ENCODE results near the gene PIAS4.

PIAS4 gene

DNA sequence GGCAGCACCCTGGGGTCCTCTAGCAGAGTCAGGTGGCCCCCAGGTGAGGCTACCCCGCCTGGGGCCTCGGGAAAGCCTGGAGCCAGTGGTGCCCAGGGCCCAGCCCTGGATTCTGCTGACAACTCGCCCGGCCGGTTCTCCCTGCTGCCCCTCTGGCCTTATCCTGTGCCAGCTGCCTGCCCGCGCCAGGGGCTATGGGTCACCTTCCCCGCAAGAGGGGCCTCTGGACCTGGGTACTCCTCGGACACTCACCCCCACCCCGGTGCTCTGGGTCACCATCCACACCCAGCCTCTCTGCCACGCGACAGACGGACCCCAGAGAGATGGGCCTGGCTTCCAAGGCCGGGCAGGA lies 35.2 kb downstream of the PIAS4 start:
- no peak for DNase-seq (ENCODE audit: low read depth)

DNA sequence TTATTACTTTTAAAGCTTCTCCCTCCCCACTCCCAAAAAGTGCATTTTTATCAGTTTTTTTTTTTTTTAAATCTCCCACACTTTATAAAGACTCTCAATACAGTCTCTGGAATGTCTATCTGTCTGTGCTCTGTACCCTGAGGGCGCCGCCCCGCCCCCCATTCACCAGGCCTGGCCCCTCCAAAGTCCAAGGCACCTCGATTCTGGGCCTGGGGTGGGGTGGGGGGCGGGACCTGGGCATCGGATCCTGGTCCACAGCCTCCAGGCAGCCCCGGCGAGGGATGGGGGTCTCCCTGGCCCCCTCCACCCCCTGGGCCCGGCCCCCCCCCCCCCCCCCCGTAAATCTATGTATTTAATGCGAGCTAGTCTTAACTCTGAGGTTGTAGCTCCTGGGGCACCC lies 35.9 kb downstream of the PIAS4 start:
- DNase-seq (ENCODE audit: low read depth), result no peak

DNA sequence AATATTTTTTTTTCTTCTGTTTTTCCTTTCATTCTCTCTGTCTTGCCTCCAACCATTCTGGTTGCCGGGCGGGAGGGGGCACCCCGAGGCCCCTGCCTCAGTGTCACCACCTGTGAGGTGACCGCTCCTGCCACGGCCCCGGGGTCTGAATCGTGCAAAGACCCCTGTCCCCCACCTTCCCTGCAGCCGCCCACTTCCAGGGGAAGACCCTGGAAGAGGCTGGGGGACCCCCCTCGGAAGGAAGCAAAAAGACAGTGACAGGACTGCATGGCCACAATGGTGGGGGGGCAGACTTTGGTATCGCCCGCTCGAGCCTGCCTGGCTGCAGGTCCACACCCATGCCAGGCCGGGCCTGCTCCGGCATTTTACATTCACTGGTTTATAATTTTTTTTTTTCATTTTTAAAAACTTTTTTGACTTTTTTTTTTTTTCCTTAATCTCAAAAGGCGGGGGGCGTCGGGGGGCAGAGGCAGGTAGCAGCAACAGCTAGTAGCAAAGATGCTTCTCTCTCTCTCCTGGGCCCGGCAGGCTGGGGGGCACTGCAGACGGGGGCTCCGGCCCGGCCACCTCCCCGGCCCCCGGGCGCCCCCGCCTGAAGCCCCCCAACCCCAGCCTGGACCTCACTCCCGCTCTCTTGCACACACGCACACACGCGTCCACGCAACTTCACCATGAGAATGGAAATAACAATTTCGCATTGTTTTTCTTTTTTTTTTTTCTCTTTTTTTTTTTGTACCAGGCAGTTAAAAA lies 36.6 kb downstream of the PIAS4 start:
- DNase-seq (ENCODE audit: low read depth), result no peak

DNA sequence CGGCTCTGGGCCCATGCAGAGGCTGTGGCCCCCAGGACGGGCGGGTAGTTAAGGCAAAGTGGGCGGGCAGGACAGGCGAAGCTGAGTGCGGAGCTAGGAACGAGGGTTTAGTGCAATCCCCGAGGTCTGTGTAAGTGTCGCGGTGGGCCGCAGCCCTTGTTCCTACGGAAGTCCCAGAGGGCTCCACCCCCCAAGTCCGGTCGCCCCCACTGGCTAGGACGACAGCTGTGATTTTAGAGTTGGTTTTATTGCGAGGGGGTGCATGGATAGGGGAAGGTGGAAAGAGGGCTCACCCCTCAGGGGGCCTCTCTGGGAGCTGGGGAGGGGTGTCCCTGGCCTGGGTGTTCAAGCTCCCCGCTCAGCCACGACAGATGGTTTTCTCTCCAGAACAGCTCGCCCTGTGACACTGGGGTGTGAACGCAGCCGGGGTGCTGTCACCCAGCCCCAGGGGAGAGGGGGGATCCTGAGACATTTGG lies 37.5 kb downstream of the PIAS4 start:
- no peak for DNase-seq (ENCODE audit: low read depth)

DNA sequence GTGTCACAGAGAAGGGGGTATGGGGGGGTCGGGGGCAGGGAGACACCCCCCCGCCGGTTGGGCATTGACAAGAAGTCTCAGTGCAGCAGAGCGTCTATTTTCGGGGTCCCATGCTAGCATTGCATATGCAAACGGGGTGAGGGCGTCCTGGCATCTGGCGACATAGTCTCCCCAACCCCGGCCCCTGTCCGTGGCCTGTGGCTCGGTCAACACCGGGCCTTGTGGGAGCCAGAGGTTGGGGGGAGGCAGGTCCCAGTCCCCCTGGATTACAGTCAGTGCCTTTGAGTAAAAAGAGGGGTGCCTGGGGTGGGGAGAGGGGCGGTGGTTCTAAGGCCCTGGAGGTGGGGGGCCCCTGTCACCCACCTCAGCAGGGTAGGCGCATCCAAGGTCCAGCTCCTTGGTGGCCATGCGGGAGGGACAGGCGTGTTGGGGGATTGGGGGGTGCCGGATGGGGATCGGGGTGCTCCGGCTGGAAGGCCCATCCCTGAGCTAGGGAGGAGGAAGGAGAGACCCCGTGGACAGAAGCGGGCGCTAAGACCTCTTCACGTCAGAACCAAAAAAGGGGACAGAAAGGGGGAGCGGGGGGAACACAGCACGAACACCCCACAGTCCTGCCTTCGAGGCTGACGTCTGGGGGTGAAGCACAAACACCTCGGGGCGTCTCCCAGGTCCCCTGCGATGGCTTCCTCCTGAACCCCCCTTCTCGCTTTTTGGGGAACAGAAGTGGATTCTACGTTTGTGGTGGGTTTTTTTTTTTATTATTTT lies 38.2 kb downstream of the PIAS4 start:
- DNase-seq (ENCODE audit: low read depth), result no peak

DNA sequence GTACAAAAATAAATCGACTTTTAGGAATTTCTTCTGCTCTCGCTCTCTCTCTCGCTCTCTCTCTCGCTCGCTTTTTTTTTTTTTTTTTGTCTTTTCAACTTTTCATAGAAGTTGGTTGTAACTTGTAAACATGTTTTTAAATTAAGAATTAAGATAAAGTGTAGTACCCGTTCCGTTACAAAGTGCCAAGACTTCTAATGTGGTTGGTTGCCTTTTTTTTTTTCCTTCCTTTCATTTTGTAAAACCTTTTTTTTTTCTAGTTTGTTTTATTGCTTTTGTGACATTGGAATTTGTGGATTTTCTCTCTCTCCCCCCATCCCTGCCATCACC lies 38.8 kb downstream of the PIAS4 start:
- no peak for DNase-seq (ENCODE audit: low read depth)

DNA sequence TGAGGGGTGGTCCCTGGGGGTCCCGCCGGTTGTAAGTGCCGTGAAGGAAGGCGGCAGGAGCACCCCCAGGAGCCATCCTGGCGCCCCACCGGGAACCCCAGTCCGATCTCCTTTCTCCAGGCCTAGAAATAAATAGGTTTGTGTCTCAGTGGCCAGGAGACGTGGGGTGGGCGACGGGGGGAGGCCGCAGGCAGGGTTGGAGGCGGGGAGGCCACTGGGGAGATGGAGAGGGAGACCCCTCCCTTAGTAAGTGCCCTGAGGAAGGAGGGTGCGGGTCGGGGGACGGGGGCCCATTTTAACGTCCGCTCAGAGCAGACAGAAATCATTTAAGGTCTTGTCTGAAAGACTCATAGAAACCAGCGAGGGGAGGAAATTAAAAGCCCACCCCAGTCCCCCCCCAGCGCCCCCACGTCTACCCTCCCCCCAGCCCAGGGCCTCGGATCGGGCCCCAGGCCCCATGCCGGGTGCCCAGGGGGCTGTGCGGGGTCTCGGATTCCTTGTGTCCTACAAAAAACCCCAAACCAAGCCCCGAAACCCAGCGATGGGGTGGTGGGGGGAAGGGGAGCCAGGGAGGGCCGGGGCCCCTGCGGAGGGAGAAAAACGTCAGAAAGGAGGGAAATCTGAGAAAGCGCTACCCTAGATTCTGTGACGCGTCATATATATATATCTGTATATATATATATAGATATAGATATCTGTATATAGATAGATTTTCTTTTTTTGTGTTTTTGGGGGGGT lies 39.6 kb downstream of the PIAS4 start:
- no peak for DNase-seq (ENCODE audit: low read depth)

DNA sequence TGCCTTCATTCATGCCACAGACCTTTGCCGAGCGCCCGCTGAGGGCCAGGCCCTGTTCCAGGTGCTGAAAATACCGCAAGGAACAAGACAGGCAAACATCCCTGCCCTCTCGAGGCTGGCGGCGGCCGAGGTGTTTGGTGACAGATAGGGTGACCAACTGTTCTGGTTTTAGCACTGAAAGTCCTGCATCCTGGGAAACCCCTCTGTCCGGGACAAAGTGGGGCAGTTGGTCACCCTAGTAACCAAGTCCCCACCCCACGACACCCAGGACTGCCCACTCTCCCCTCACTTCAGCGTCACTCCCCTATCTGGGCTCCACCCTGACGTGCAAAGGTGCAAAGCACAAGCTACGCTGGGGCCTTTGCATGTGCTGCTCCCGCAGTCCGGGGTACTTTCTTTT lies 41.9 kb downstream of the PIAS4 start:
- DNase-seq (ENCODE audit: low read depth), result no peak

DNA sequence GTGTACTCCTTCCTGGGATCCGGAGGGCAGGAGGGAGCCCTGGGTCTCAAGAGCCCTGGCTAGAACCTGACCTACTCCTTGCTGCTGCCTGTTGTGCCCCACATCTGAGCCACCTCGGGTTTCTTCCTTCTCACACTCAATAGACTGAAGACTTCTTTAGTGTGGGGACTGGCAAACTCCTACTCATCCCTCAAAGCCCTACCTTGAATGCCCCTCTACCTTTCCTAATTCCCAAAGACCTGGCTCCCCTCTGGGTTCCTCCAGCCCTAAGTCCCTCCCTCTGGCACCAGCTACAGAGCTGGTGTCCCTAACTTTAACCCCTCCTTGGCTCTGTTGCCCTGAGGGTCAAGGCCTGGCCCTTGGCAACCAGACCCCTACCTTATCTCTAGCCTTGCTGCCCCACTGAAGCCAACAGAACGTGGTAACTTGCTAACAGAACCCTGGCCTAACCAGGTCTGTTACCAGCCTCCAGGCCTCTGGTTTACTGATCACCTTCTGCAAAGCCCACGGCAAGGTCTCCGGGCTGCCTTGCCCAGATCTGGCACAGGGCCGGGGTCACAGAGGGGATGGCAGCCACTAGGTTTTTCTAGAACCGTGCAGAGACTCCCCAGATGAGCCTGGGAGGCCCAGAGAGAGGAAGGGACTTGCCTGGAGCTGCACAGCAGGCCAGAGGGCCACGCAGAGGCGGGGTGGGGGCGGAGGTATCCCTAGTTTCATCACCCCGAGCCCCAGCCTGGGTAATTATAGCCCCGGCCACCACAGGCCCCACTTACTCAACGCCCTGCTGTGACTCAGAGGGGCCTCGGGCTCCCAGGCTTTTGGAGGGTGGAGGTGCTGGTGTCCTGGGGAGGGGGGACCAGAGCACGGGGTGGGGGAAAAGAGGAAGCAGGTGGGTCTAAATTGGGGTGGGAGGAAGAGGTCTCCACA lies 43.9 kb downstream of the PIAS4 start:
- peak; percentile 76 for DNase-seq (ENCODE audit: low read depth)

DNA sequence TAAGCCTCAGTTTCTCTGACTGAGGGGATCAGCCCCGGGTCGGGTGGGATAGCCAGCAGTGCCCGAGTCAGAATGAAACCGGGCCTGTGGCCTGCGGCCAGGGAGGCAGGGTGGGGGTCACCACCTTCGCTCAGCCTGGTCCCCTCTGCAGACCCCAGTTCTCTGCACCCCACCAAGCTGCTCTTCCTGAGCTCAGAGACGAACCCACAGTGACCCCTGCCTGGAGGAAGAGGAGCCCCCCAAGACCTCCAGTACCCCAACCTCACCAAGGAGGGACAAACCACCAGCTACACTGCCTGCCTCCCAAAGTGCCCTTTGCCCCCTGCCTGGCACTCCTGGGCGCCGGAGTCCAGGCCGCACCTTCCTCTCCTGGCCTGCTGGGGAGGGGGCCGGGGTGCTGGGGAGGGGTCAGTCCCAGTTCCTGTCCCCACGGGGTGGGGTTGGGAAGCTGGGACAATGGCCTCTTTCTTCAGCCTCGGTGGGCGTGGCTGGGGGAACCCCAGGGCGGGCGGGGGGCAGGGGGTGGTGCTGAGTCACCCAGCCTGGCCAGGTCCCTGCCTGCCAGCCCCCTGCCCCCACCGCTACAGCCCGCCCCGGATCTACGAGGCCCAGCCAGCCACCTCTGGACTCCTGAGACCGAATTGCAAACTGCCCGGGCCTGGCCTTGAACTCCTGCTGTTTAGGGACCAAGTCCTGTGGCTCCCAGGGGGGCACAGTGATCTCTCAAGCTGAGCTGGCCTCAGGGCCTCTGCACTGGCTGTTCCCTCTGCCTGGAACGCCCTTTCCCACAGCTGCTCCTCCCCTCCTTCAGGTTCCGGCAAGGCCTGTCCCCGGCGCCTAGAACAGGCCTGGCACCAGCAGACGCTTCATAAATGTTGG lies 44.8 kb downstream of the PIAS4 start:
- peak; percentile 38 for DNase-seq (ENCODE audit: low read depth)

DNA sequence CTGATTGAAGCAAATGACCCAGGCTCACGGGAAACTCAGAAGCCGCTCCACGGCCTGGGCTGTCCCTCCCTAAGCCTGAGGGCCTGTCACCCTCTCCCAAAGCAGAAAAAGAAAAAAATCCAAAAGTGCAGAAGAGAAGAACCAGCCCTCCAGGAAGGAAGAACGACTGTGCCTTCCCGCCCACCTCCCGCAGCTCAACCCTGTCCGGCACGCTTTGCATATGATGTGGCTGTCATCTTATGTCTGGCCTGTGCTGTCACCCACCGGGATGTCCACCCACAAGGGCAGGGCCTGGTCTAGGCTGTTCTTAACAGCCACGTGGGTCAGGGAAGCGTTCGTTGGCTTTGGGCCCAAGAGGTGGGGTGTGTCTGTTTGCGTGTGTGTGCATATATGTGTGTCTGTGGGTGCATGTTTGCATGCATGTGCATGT lies 45.5 kb downstream of the PIAS4 start:
- DNase-seq (ENCODE audit: low read depth), result no peak

DNA sequence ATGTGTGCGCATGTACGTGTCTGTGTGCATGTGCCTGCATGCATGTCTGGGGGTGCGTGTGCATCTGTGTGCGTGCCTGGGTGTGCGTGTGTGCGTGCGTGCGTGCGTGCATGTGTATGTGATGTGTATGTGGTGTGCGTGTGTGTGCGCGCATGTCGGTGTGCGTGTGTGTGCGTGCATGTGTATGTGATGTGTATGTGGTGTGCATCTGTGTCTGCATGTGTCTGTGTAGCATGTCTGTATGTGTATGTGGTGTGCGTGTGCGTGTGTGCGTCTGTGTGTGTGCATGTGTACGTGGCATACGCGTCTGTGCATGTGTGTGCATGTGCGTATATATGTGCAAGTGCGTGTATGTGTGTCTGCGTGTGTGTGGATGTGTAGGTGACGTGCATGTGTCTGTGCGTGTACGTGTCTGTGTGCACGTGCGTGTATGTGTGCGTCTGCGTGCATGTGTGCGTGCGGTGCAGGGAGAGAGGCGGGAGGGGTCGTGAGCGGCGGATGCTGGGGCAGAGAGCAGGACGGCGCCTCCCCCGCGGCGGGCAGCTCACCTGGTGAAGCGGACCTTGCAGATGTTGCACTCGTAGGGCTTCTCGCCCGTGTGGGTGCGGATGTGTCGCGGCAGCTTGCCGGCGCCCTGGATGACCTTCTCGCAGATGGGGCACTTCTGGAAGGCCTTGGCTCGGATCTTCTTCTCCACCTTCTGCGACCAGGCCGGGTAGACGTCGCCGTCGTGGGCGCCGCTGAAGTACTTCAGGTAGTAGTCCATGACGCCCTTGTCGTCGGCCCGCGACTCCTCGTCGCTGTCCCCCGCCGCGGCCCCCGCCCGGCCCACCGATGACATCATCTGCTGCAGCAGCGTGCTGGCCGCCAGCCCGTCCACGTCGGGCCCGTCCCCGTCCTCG lies 46.1 kb downstream of the PIAS4 start:
- no peak for DNase-seq (ENCODE audit: low read depth)

DNA sequence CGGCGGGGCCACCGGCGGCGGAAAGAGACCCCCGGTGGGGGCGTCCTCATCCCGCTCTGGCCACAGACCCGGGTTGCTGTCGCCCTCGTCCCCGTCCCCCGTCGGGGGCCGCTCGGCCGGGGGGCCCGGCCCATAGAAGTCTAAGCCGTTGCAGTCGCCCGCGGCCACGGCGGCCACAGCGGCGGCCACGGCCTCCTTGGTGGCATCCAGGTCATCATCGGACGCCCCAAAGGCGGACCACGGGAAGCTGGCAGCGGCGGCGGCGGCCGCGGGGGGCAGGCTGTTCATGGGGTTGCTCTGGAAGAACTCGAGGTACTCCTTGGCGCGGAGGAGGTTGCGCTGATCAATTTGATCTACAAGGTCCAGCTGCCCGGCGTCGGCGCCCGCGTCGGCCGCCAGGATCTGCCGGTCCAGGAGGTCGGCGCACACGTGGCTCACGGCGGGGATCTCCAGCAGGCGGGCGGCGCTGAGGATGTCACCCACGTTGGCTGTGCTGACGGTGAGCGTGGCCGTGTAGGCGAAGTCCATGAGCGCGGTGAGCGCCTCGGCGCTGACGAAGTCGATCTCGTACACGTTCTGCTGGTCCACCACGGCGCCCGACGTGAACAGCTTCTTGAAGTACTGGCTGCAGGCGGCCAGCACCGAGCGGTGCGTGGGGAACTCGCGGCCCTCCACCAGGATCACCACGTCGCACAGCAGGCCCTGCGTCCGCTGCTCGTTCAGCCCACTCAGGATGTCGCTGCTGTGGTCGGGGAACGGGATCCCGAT lies 47.1 kb downstream of the PIAS4 start:
- no peak for DNase-seq (ENCODE audit: low read depth)

DNA sequence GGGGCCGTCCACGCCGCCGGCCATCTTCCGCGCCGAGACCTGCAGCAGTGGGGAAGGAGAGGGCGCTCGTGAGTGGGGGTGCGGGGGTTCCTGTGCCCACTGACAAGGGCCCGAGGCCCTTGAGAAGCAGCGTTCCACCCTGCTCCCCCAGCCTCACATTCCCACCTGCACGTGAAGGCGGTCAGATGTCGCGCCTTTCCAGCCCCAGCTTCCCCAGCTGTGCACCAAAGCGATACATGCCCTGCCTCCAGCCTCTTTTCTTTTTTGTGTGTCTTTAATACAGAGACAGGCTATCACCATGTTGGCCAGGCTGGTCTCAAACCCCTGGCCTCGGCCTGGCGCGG lies 47.6 kb downstream of the PIAS4 start:
- DNase-seq (ENCODE audit: low read depth), result no peak

DNA sequence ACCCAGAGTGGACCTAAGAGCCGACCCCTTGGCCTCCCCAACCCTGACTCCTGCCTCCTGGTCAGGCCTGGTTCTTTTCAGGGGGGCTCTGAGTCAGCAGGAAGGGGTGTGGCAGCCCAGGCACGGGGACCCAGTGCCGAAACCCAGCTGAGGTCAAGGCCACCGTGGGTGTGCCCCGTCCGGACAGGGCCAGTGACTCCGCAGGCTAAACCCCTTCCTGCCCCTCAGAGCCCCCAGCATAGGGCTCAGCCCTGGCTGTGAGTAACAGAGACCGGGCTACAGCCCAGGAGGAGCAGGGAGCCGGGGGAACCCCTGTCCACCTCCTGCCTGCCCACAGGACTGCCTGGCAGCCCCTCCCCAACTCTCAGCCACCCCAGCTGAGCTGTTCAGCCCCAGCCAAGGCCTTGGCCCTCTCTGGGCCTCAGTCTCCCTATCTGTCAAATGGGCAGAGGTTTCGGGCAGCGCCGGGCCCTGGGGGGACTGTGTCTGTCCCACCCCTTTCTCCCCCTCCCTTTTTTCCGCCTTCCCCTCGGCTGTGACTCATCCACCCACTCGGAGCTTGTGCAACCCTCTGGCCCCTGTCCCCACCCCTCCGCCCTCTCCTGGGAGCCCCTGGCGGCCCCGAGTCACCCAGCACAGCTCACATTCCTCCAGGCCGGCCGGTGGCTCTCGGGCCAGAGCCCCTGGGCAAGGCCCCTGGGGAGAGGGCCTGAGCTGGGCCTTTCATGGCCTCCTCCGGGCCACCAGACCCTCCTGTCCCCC lies 50.6 kb downstream of the PIAS4 start:
- DNase-seq (ENCODE audit: low read depth), result peak; percentile 89

DNA sequence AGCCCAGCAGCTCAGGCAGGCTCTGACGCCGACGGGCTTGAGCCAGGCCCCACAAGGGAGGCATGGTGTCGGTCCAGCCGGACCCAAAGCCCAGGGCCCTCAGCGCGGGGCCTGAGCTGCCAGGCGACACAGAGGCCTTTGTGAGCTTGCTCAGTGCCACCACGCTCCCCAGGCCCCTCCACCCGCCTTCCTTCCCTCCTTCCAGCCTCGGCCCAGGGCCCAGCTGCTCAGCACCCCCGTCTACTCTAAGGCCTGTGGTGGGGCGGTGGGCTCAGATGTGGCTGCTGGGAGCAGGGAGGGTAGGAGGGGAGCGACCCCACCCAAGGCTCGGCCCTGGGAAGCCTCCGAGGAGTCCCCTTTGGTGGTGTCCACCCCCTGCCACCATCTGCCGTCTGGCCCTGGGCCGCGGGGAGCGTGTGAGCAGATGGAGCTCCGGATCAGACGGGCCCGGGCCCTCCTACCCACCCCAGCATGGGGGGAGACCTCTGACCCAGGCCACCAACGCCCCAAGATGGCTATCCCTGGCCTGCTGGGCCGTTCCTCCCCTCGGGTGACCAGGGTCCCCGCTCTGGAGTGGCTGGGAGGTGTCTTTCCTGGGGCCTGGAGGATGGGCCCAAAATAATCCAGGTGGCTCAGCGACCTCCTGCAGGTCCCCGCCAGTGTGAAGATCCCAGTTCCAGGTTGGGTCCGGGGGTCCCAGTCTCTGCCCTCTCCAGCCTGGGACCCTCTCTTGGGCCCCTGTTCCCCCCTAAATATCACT lies 51.3 kb downstream of the PIAS4 start:
- no peak for DNase-seq (ENCODE audit: low read depth)

DNA sequence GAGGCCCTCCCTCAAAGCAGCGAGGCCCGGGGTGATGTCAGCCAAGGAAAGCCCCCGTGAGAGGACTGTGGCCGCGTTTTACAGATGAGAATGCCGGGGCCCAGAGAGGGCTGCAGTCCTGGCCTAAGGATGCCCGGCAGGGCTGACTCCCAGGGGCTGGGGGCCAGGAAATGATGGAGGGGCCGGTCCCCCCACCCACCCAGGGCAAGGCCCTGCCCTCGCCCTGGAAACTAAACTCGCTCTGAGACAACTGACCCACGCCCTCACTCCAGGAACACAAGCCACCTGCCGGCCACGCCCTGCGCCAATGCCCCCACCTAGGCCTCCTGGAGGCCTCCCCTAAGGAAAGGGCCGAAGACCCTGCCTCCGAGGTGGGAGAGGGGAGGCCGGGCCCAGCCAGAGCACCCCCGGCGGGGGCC lies 51.9 kb downstream of the PIAS4 start:
- DNase-seq (ENCODE audit: low read depth), result no peak

Data from iris pigment epithelial cell (primary cell).